Tibial nerve (tissue), 4 donors: ENCODE results near the gene TENM4. TPM values are rescaled to one million over a fixed set of nuclear protein-coding genes. Genes with fewer than 3 reads are reported as not detected.

Source experiments
- DNase-seq, 2 donors: peaks; one replicate each; pipeline ENCODE4 v3.0.0-alpha.2; 2019; ENCODE audit warnings: low spot score in 2 of 2
- H3K27ac ChIP-seq, 4 donors: fragments of 200-600 bp; sonication (generic) in 3 of 4; one replicate each; pipeline ENCODE4 v1.5.1; 2017 to 2019; ENCODE audit warnings: mild to moderate bottlenecking in 1 of 4
- H3K27me3 ChIP-seq, 2 donors: fragments of 200-600 bp; sonication (generic) in 1 of 2; one replicate each; pipeline versions ENCODE4 v1.5.1 to v1.6.0; 2017 to 2019
- H3K36me3 ChIP-seq, 3 donors: fragments of 200-600 bp; sonication (generic); one replicate each; pipeline ENCODE4 v1.5.1; 2018 to 2019
- H3K4me1 ChIP-seq, 4 donors: fragments of 200-600 bp; sonication (generic) in 3 of 4; one replicate each; pipeline ENCODE4 v1.5.1; 2017 to 2019
- H3K4me3 ChIP-seq, 4 donors: fragments of 200-600 bp; sonication (generic) in 3 of 4; one replicate each; pipeline ENCODE4 v1.5.1; 2017 to 2019; ENCODE audit warnings: mild to moderate bottlenecking in 1 of 4, moderate library complexity in 1 of 4
- H3K9me3 ChIP-seq, 4 donors: fragments of 200-600 bp; sonication (generic) in 3 of 4; one replicate each; pipeline ENCODE4 v1.5.1; 2017 to 2019
- EP300 ChIP-seq, 2 donors: sonication (generic); formaldehyde crosslinking; IDR thresholded peaks; one replicate each; pipeline ENCODE4 v1.6.1; 2017; ENCODE audit warnings: antibody characterized with exemption in 2 of 2, mild to moderate bottlenecking in 1 of 2
- POLR2A ChIP-seq, 2 donors: fragments of 450-650 bp; IDR thresholded peaks; one replicate each; pipeline ENCODE4 v1.6.1; 2017; ENCODE audit warnings: antibody characterized with exemption in 2 of 2, mild to moderate bottlenecking in 2 of 2, moderate library complexity in 2 of 2
- WGBS, 2 donors: methylation state at CpG; one replicate each; pipeline ENCODE4 v1.1.5; 2018; 5-methylcytosine and 5-hydroxymethylcytosine counted together
- total RNA-seq, 4 donors: library from RNA; depleted of rRNA; stranded (reverse); fragments of >200 nt; gene quantifications; one replicate each; pipeline ENCODE4 v1.1.0, GENCODE V29; 2016
- TF ChIP-seq, protein P1 (sequence below), 5 experiments: fragments of 200-600 bp in 3 of 5; fragments of 450-650 bp in 2 of 5; sonication (generic) in 3 of 5; IDR thresholded peaks; one replicate each; pipeline ENCODE4 v1.5.1; 2016 to 2019; ENCODE audit warnings: antibody characterized with exemption in 5 of 5, mild to moderate bottlenecking in 3 of 5, moderate library complexity in 2 of 5

Gene TENM4
- total RNA-seq, 4 donors from 2014 or later = 15.3 to 36.3 (median 19.6) TPM

DNA sequence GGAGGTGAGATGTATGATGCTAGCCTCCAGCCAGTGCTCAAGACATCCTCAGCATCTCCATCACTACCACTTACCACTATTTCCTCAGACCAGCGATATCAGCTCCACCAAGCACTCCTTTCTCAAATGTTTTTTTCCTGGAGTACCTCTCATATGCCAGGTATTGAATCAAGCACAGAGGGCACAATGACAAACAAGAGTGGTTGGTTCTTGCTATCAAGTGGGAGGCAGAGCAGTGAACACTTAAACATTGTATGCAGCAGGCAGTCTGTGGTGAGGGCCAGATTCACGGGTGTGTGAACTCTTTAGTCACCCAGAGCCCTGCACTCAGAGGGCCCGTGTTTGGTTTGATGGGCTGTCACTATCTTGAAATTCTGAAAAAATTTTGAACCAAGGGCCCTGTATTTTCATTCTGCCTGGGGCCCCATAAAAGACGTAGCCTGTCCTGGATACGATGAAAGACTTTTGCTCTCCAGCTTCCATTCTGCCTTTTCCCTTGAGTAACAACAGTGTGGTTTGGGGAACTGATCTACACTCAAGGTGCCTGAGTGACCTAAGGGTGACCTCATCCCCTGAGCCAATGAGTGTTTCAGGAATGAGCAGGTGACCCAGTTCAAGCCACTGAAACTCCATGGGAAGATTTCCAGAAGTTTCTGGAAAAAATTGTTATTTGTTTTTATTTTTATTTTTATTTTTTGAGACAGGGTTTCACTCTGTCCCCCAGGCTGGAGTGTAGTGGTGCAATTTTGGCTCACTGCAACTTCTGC, 517.8 kb downstream of the TENM4 start:
- TF ChIP-seq POLR2A (IDR thresholded peaks at IDR 0.05) = no peak
- TF ChIP-seq, protein P1, sequence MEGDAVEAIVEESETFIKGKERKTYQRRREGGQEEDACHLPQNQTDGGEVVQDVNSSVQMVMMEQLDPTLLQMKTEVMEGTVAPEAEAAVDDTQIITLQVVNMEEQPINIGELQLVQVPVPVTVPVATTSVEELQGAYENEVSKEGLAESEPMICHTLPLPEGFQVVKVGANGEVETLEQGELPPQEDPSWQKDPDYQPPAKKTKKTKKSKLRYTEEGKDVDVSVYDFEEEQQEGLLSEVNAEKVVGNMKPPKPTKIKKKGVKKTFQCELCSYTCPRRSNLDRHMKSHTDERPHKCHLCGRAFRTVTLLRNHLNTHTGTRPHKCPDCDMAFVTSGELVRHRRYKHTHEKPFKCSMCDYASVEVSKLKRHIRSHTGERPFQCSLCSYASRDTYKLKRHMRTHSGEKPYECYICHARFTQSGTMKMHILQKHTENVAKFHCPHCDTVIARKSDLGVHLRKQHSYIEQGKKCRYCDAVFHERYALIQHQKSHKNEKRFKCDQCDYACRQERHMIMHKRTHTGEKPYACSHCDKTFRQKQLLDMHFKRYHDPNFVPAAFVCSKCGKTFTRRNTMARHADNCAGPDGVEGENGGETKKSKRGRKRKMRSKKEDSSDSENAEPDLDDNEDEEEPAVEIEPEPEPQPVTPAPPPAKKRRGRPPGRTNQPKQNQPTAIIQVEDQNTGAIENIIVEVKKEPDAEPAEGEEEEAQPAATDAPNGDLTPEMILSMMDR (IDR thresholded peaks at IDR 0.05) = no peak
- TF ChIP-seq EP300 (IDR thresholded peaks at IDR 0.05) = no peak

DNA sequence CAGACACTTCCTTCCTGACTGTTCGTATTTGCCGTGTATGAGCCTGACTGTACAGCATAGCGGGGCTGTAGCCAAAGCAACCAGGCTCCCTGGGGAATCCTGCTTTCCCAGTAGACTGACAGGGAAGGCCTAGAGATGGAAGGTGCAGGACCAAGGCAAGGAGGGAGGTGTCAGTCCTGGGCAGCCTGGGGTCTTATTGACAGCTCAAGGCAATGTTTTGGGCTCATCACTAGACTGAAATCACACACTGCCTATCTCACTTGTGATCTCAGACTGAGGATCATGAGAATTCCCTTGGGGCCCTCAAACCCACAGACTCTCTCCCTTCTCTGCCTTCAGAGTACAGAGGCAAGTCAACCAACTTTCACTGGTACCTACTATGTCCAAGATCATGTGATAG, 519.3 kb downstream of the TENM4 start:
- Histone ChIP-seq H3K4me1 (no peaks in the 10 kb centered on the region), H3K36me3 (no peaks in the 10 kb centered on the region), H3K27ac (no peak overlapping the region), H3K4me3 (no peak overlapping the region), H3K27me3 (no peaks in the 10 kb centered on the region), H3K9me3 (no peaks in the 10 kb centered on the region)
- WGBS, 2 donors = 71 to 84% methylated on average over 3 of the region's 3 CpGs
- no peak for TF ChIP-seq EP300 (IDR thresholded peaks at IDR 0.05)
- no peak for TF ChIP-seq POLR2A (IDR thresholded peaks at IDR 0.05)
- TF ChIP-seq, protein P1 (IDR thresholded peaks at IDR 0.05) = no peak
- no peak for DNase-seq

More for the DNA sequence above, 517.8 kb downstream of the TENM4 start:
- H3K9me3 ChIP-seq = no peaks in the 10 kb centered on the region
- no peak overlapping the region for H3K4me3 ChIP-seq
- no peaks in the 10 kb centered on the region for H3K4me1 ChIP-seq
- no peak for DNase-seq
- no peaks in the 10 kb centered on the region for H3K27me3 ChIP-seq
- 73 to 83% methylated on average over 5 of the region's 5 CpGs for WGBS, 2 donors
- no peak overlapping the region for H3K27ac ChIP-seq
- no peaks in the 10 kb centered on the region for H3K36me3 ChIP-seq

DNA sequence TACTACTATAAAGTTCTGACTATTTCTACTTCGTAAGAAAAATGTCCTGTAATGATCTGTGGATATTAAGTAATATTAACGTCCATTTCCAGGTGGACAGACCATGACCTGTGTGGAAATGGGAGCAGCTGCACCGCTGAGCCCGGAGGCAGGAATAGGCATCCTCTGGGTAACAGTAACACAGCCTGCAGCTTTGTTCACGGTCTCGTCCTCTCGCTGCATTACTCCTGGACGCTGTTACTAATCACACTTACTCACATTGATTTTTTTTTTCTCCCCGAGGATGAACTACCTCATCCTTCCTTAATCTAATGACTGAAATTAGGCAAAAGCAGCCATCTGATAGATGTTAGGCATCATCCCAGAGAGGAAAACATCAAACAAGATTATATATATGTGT, 520.5 kb downstream of the TENM4 start:
- DNase-seq = no peak

DNA sequence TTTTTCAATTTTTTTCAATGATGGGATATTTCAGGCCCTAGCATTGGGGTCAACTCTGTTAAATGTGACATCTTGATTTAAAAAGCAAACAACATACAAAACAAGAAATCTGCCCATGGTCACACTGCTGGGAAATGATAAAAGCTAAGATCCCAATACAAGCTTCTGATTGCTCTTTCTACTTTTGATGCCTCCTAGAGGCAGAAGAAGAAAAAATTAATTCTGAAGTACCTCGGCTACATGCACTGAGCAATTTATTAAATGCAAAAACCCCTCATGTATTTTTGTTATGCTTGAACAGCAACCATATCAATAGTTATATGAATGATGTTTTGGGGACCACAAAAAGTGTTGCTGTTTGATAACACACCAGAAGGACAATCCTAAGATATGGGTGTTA, 524.1 kb downstream of the TENM4 start:
- TF ChIP-seq, protein P1 (IDR thresholded peaks at IDR 0.05) = no peak
- TF ChIP-seq POLR2A (IDR thresholded peaks at IDR 0.05) = no peak
- no peak for TF ChIP-seq EP300 (IDR thresholded peaks at IDR 0.05)
- no peak overlapping the region for H3K4me3 ChIP-seq
- H3K4me1 ChIP-seq = no peaks in the 10 kb centered on the region
- H3K36me3 ChIP-seq = no peaks in the 10 kb centered on the region
- no peak overlapping the region for H3K27ac ChIP-seq
- H3K27me3 ChIP-seq = no peaks in the 10 kb centered on the region
- no peak for DNase-seq
- H3K9me3 ChIP-seq = no peaks in the 10 kb centered on the region
- 76 to 78% methylated on average over 1 of the region's 1 CpG for WGBS, 2 donors

More for the DNA sequence above, 520.5 kb downstream of the TENM4 start:
- TF ChIP-seq EP300 (IDR thresholded peaks at IDR 0.05) = no peak
- TF ChIP-seq, protein P1 (IDR thresholded peaks at IDR 0.05) = no peak
- TF ChIP-seq POLR2A (IDR thresholded peaks at IDR 0.05) = no peak
- no peaks in the 10 kb centered on the region for H3K9me3 ChIP-seq
- H3K27me3 ChIP-seq = no peaks in the 10 kb centered on the region
- WGBS, 2 donors = 69 to 75% methylated on average over 9 of the region's 9 CpGs
- no peaks in the 10 kb centered on the region for H3K36me3 ChIP-seq
- no peak overlapping the region for H3K27ac ChIP-seq
- H3K4me3 ChIP-seq = no peak overlapping the region
- H3K4me1 ChIP-seq = no peaks in the 10 kb centered on the region

DNA sequence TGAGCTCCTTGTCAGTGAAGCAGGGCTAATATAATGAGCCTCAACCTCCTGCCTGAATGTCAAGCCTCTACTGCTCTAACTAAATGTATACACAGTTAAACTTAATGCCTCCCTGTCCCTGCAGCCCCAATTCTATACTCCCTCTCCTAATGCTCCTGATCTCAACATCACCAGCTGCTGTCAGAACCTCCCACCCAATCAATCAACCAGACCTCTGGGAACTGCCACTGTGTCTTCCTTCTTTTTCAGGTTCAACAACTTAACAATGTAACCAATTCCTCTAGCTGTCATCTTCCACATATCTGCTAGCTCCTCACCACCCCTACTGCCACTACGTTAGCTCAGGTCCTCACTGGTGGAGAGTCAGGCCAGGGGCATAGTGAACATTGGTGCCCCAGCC, 526.3 kb downstream of the TENM4 start:
- TF ChIP-seq, protein P1 (IDR thresholded peaks at IDR 0.05) = no peak
- TF ChIP-seq EP300 (IDR thresholded peaks at IDR 0.05) (no peak), POLR2A (IDR thresholded peaks at IDR 0.05) (no peak)
- Histone ChIP-seq H3K36me3 (no peaks in the 10 kb centered on the region), H3K27me3 (no peaks in the 10 kb centered on the region), H3K27ac (no peak overlapping the region), H3K4me1 (no peaks in the 10 kb centered on the region), H3K4me3 (no peak overlapping the region), H3K9me3 (no peaks in the 10 kb centered on the region)
- DNase-seq = no peak
- WGBS, 2 donors = 73 to 78% methylated on average over 1 of the region's 1 CpG
